ENCODE results near the gene METAP1. TPM values are rescaled to one million over a fixed set of nuclear protein-coding genes. Genes with fewer than 3 reads are reported as not detected.
"Not testable (repeated sequence)": the region's sequence is repeated elsewhere in the genome, so short reads cannot be mapped to it uniquely, and the experiment has no call there.

Gene METAP1
- total RNA-seq, 1 experiment from 2014 or later, result 60.5 TPM

- Mint-ChIP-seq H3K36me3 (ENCODE audit: insufficient read depth, unreplicated experiment) (peaks cover 24% of the 10 kb centered on the region), H3K4me1 (ENCODE audit: low read depth, unreplicated experiment) (no peaks in the 10 kb centered on the region), H3K27me3 (ENCODE audit: unreplicated experiment) (no peaks in the 10 kb centered on the region), H3K4me3 (ENCODE audit: low read depth, unreplicated experiment) (no peak overlapping the region), H3K9me3 (ENCODE audit: low read depth, unreplicated experiment) (no peaks in the 10 kb centered on the region), H3K27ac (ENCODE audit: unreplicated experiment) (no peak overlapping the region)
- no peak for TF ChIP-seq CTCF (IDR thresholded peaks at IDR 0.05; ENCODE audit: unreplicated experiment)
- intact Hi-C loops (cut with micrococcal nuclease; ENCODE audit: unreplicated experiment), result no loop called here
- no TSS peak for BruUV-seq (replicated peaks)
- DNase-seq, result no peak
- CTCF ChIA-PET, result no interaction called here
These were observed 81.7 kb downstream of the METAP1 start for GRCh38 chr4:99077177-99077576.

GRCh38 chr4:99078336-99078735, 82.8 kb downstream of the METAP1 start:
- Mint-ChIP-seq H3K27me3 (ENCODE audit: unreplicated experiment) (no peaks in the 10 kb centered on the region), H3K4me3 (ENCODE audit: low read depth, unreplicated experiment) (no peak overlapping the region), H3K9me3 (ENCODE audit: low read depth, unreplicated experiment) (no peaks in the 10 kb centered on the region), H3K4me1 (ENCODE audit: low read depth, unreplicated experiment) (no peaks in the 10 kb centered on the region), H3K27ac (ENCODE audit: unreplicated experiment) (no peak overlapping the region), H3K36me3 (ENCODE audit: insufficient read depth, unreplicated experiment) (peaks cover 28% of the 10 kb centered on the region)
- BruUV-seq (replicated peaks), result no TSS peak
- DNase-seq, result no peak
- CTCF ChIA-PET, result interaction anchor here (0.6 to 0.7 kb wide), 2 partner anchors 176 to 381 kb away, joined by 3 read pairs; no protein-coding TSS in a partner anchor
- TF ChIP-seq CTCF (IDR thresholded peaks at IDR 0.05; ENCODE audit: unreplicated experiment), result no peak
- intact Hi-C loops (cut with micrococcal nuclease; ENCODE audit: unreplicated experiment), result no loop called here

GRCh38 chr4:99078931-99079624, 83.6 kb downstream of the METAP1 start:
- H3K27me3 Mint-ChIP-seq (ENCODE audit: unreplicated experiment), result no peaks in the 10 kb centered on the region
- TF ChIP-seq CTCF (IDR thresholded peaks at IDR 0.05; ENCODE audit: unreplicated experiment), result no peak
- intact Hi-C loops (cut with micrococcal nuclease; ENCODE audit: unreplicated experiment), result no loop called here
- no peak overlapping the region for H3K27ac Mint-ChIP-seq (ENCODE audit: unreplicated experiment)
- no peak for DNase-seq
- H3K9me3 Mint-ChIP-seq (ENCODE audit: low read depth, unreplicated experiment), result no peaks in the 10 kb centered on the region
- no peaks in the 10 kb centered on the region for H3K4me1 Mint-ChIP-seq (ENCODE audit: low read depth, unreplicated experiment)
- no peak overlapping the region for H3K4me3 Mint-ChIP-seq (ENCODE audit: low read depth, unreplicated experiment)
- no TSS peak for BruUV-seq (replicated peaks)
- CTCF ChIA-PET, result interaction anchor here (0.6 kb wide), 1 partner anchor 869 kb away, joined by 3 read pairs; no protein-coding TSS in a partner anchor
- H3K36me3 Mint-ChIP-seq (ENCODE audit: insufficient read depth, unreplicated experiment), result peaks cover 27% of the 10 kb centered on the region

- Mint-ChIP-seq H3K27ac (ENCODE audit: unreplicated experiment) (no peak overlapping the region), H3K4me3 (ENCODE audit: low read depth, unreplicated experiment) (no peak overlapping the region), H3K4me1 (ENCODE audit: low read depth, unreplicated experiment) (no peaks in the 10 kb centered on the region), H3K27me3 (ENCODE audit: unreplicated experiment) (no peaks in the 10 kb centered on the region), H3K36me3 (ENCODE audit: insufficient read depth, unreplicated experiment) (peaks cover 27% of the 10 kb centered on the region), H3K9me3 (ENCODE audit: low read depth, unreplicated experiment) (no peaks in the 10 kb centered on the region)
- intact Hi-C loops (cut with micrococcal nuclease; ENCODE audit: unreplicated experiment), result no loop called here
- CTCF ChIA-PET, result interaction anchor here (0.6 kb wide), 1 partner anchor 868 kb away, joined by 3 read pairs; no protein-coding TSS in a partner anchor
- BruUV-seq (replicated peaks), result no TSS peak
- TF ChIP-seq CTCF (IDR thresholded peaks at IDR 0.05; ENCODE audit: unreplicated experiment), result no peak
- no peak for DNase-seq
These were observed 84.2 kb downstream of the METAP1 start for GRCh38 chr4:99079625-99080295.

- H3K36me3 Mint-ChIP-seq (ENCODE audit: insufficient read depth, unreplicated experiment), result peaks cover 33% of the 10 kb centered on the region
- H3K9me3 Mint-ChIP-seq (ENCODE audit: low read depth, unreplicated experiment); H3K4me3 Mint-ChIP-seq (ENCODE audit: low read depth, unreplicated experiment); H3K27ac Mint-ChIP-seq (ENCODE audit: unreplicated experiment); CTCF ChIA-PET; H3K4me1 Mint-ChIP-seq (ENCODE audit: low read depth, unreplicated experiment); intact Hi-C loops (cut with micrococcal nuclease; ENCODE audit: unreplicated experiment); DNase-seq; BruUV-seq (replicated peaks); H3K27me3 Mint-ChIP-seq (ENCODE audit: unreplicated experiment): not testable (repeated sequence)
These were observed 85.3 kb downstream of the METAP1 start for GRCh38 chr4:99080869-99081268.
